Erythroblast (primary cell): ENCODE measurements around the gene FIS1.

Source experiments
- DNase-seq, 2 experiments: peaks; one replicate each; lab custom pipeline; 2025; lab: John Stamatoyannopoulos, UW
- GATA1 ChIP-seq: IDR thresholded peaks from 2 replicates; pipeline ENCODE4 v1.6.1; 2011; ENCODE audit warnings: low read depth, mild to moderate bottlenecking, control low read depth, low read length, moderate library complexity
- POLR2A ChIP-seq: IDR thresholded peaks from 2 replicates; pipeline ENCODE4 v1.6.1; 2011; ENCODE audit warnings: mild to moderate bottlenecking, low read length

The FIS1 gene

GRCh38 chr7:101233907-101234547 is 10.9 kb downstream of the FIS1 start:
- TF ChIP-seq GATA1 = no peak
- no peak for TF ChIP-seq POLR2A
- peak in 1 of 2 experiments; percentile 32 for DNase-seq

DNA sequence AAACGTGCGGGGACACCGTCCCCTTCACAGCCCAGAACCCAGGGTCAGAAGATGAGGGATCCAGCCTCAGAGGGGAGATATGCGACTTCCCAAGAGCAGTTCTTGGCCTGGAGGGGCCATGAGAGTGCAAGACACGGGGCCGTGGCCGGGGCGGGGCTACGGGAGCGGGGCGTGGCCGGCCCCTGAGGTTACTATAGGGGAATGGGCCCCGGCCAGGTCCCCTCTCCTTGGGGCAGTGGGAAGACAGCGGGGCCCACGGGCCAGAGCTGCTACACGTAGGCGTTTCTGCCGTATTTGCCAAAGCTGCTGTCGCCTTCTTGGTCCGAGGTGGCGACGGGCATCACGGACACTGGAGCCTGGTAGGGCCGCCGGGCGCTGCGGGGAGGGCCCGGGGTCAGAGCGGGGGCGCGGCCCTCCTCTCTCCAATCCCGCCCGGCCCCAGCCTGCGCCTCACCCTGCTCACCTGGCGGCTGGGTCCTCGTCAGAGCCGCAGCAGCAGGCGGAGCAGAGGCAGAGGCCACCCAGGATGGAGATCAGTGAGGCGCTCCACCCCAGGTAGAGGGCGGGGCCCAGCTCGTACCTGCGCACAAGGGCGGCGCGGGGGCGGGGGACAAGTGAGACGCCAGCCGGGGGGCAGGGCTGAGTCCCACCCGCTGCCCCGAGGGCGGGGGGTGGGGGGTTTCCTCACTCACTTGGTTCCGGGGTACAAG is 12.6 kb downstream of the FIS1 start:
- DNase-seq = peak; percentile 31 to 52
- TF ChIP-seq POLR2A (no peak), GATA1 (no peak)

GRCh38 chr7:101231644-101232043 is 13.2 kb downstream of the FIS1 start:
- no peak for DNase-seq
- no peak for TF ChIP-seq GATA1
- no peak for TF ChIP-seq POLR2A

GRCh38 chr7:101226721-101227120 is 18.2 kb downstream of the FIS1 start:
- no peak for DNase-seq

GRCh38 chr7:101225650-101226049 is 19.2 kb downstream of the FIS1 start:
- DNase-seq = no peak
- TF ChIP-seq GATA1 (no peak), POLR2A (no peak)

More at GRCh38 chr7:101226721-101227120, 18.2 kb downstream of the FIS1 start:
- TF ChIP-seq POLR2A (no peak), GATA1 (no peak)

DNA sequence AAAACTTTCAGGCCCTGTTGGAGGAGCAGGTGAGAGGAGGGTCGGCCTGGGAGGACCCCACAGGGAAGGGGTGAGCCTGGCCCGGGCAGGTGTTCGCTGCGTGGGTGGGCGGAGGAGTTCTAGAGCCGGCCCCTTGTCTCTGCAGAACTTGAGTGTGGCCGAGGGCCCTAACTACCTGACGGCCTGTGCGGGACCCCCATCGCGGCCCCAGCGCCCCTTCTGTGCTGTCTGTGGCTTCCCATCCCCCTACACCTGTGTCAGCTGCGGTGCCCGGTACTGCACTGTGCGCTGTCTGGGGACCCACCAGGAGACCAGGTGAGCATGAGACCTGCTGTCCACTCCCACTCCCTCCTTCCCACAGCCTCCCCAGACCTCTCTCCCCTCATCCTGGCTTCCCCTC is 21.4 kb downstream of the FIS1 start:
- no peak for DNase-seq
- no peak for TF ChIP-seq POLR2A
- no peak for TF ChIP-seq GATA1

DNA sequence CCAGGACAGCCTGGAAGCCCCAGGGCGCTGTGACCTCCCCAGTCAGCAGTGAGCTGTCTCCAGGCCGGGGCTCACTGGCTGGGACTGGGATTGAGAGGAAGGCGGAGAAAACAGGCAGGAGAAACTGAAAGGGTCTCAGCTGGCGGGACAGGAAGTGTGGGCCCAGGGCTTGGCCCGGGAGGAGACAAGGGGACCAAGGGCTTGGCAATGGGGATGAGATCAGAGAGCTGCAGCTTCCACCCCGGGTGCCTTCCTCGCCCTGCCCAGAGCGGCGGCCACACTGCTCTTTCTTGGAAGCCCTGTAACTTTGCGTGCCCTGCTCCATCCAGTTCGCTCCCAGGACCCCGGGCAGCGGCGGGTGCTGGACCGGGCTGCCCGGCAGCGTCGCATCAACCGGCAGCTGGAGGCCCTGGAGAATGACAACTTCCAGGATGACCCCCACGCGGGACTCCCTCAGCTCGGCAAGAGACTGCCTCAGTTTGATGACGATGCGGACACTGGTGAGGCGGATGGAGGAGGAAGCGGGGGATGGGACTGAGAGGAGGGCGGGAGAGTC is 22.5 kb downstream of the FIS1 start:
- no peak for DNase-seq
- no peak for TF ChIP-seq GATA1
- no peak for TF ChIP-seq POLR2A

- peak in 1 of 2 experiments; percentile 65 for DNase-seq
- TF ChIP-seq POLR2A (no peak), GATA1 (no peak)
Observed at GRCh38 chr7:101220295-101220694, 24.6 kb downstream of the FIS1 start.

DNA sequence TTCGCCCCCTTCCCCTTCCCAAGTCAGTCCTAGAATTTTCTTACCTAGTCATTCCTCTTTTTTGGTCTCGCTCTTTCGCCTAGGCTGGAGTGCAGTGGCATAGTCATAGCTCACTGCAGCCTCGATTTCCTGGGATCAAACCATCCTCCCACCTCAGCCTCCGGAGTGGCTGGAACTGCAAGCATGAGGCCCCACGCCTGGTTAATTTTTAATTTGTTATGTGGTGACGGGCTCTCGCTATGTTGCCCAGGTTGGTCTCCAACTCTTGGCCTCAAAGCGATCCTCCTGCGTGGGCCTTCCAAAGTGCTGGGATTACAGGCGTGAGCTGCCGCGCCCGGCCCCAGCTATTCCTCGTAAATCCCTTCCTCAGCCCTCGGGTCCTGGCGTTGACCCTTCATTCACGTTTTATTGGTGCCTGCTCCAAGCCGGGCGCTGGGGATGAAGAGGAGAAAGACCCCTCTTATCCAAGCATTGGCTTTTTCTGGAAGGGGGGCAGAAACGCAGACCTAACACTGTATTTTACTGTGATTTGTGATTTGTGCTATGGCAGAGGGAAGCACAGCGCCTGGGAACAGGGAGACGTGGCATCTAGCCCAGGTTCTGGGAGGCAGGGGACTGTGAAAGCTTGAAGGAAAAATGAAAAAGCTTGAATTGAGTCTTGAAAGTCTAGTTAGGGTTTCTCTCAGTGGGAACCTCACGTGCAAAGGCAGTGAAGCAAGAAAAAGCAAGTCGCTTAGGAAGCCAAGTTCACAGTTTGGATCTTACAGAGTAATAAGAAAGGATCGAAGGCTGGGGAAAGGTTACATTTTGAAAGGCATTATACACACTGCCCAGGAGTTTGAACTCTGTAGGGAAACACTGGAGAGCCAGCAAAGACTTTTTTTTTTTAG is 26.4 kb downstream of the FIS1 start:
- TF ChIP-seq POLR2A = peak; percentile 6
- TF ChIP-seq GATA1 = no peak
- no peak for DNase-seq

GRCh38 chr7:101217388-101218235 is 27.3 kb downstream of the FIS1 start, which contains the start of the genes PLOD3 and ZNHIT1:
Gene PLOD3, minus strand, starts transcription at chr7:101217581. Its CDS starts 307 bp downstream, at chr7:101217274.
Gene ZNHIT1, plus strand, starts transcription at chr7:101218165. Its CDS starts 31 bp downstream, at chr7:101218196.
- TF ChIP-seq POLR2A = peak; percentile 66
- TF ChIP-seq GATA1 = no peak

GRCh38 chr7:101216860-101217387 is 28.0 kb downstream of the FIS1 start:
- peak; percentile 42 to 61 for DNase-seq
- no peak for TF ChIP-seq GATA1
- TF ChIP-seq POLR2A = no peak

More at GRCh38 chr7:101217388-101218235, 27.3 kb downstream of the FIS1 start, which contains the start of the genes PLOD3 and ZNHIT1:
- peak; percentile 98 to 99 for DNase-seq
